Esophagus muscularis mucosa (tissue), 4 donors: ENCODE data around the gene WNT3. TPM values are rescaled to one million over a fixed set of nuclear protein-coding genes. Genes with fewer than 3 reads are reported as not detected.

Source experiments
- DNase-seq: peaks from one replicate; pipeline ENCODE4 v3.0.0-alpha.2; 2017; ENCODE audit errors: extremely low spot score
- H3K27ac ChIP-seq, 4 donors: fragments of 200-600 bp; sonication (generic); replicated peaks in 1 of 4; 1 replicate in 3 of 4; 2 replicates in 1 of 4; pipeline ENCODE4 v1.5.1; 2016 to 2019; ENCODE audit warnings: mild to moderate bottlenecking in 1 of 4
- H3K27me3 ChIP-seq, 4 donors: fragments of 200-600 bp; sonication (generic); one replicate each; pipeline versions ENCODE4 v1.5.1 to v1.6.0; 2016 to 2019
- H3K36me3 ChIP-seq, 4 donors: fragments of 200-600 bp; sonication (generic); one replicate each; pipeline ENCODE4 v1.5.1; 2016 to 2019
- H3K4me1 ChIP-seq, 4 donors: fragments of 200-600 bp; sonication (generic); one replicate each; pipeline ENCODE4 v1.5.1; 2016 to 2019
- H3K4me3 ChIP-seq, 4 donors: fragments of 200-600 bp; sonication (generic); 1 replicate in 2 of 4; 2 replicates in 2 of 4; pipeline ENCODE4 v1.5.1; 2016 to 2019; ENCODE audit warnings: mild to moderate bottlenecking in 4 of 4, moderate library complexity in 1 of 4
- H3K9me3 ChIP-seq, 4 donors: fragments of 200-600 bp; sonication (generic); 1 replicate in 3 of 4; 2 replicates in 1 of 4; pipeline ENCODE4 v1.5.1; 2016 to 2019
- CTCF ChIP-seq, 3 experiments: fragments of 200-600 bp in 2 of 3; fragments of 450-650 bp in 1 of 3; sonication (generic) in 2 of 3; IDR thresholded peaks; one replicate each; pipeline ENCODE4 v1.5.1; 2017 to 2019; ENCODE audit warnings: antibody characterized with exemption in 3 of 3, mild to moderate bottlenecking in 2 of 3, moderate library complexity in 1 of 3
- EP300 ChIP-seq: sonication (generic); formaldehyde crosslinking; IDR thresholded peaks from one replicate; pipeline ENCODE4 v1.6.1; 2017; ENCODE audit warnings: antibody characterized with exemption
- POLR2A ChIP-seq: fragments of 450-650 bp; IDR thresholded peaks from one replicate; pipeline ENCODE4 v1.6.1; 2017; ENCODE audit warnings: antibody characterized with exemption, moderate library complexity, mild to moderate bottlenecking, low read depth
- POLR2AphosphoS5 ChIP-seq, 2 donors: sonication (generic); formaldehyde crosslinking; IDR thresholded peaks; one replicate each; pipeline ENCODE4 v1.6.1; 2017; ENCODE audit warnings: antibody characterized with exemption in 2 of 2
- WGBS: methylation state at CpG from one replicate; pipeline ENCODE4 v1.1.5; 2018; 5-methylcytosine and 5-hydroxymethylcytosine counted together
- intact Hi-C: fragments of 100-400 bp; cut with DNase I; formaldehyde crosslinking; loops from one replicate; pipeline ENCODE4 v1.15.1; 2023
- total RNA-seq, 4 donors: library from RNA; depleted of rRNA; stranded (reverse); fragments of >200 nt; gene quantifications; one replicate each; pipeline versions ENCODE4 v1.1.0 to v1.2.1, GENCODE V29; 2016

WNT3 gene
- total RNA-seq, 4 donors from 2014 or later = under 0.01 to 1.3 (median 1.1) TPM

GRCh38 chr17:46839211-46839610, 20.7 kb upstream of the WNT3 start:
- H3K27me3 ChIP-seq = peaks cover 0 to 53% (median 14%) of the 10 kb centered on the region in 4 donors
- DNase-seq = no peak
- intact Hi-C loops = no loop called here
- H3K36me3 ChIP-seq = no peaks in the 10 kb centered on the region
- H3K4me1 ChIP-seq = peaks cover 0 to 8% (median 7%) of the 10 kb centered on the region in 4 donors
- H3K4me3 ChIP-seq = no peak overlapping the region
- H3K27ac ChIP-seq = no peak overlapping the region
- H3K9me3 ChIP-seq = peaks cover 0 to 11% (median 10%) of the 10 kb centered on the region in 4 donors
- 90% methylated on average over 5 of the region's 5 CpGs for WGBS
- TF ChIP-seq EP300 = no peak
- no peak for TF ChIP-seq CTCF (IDR thresholded peaks at IDR 0.05)
- no peak for TF ChIP-seq POLR2A
- no peak for TF ChIP-seq POLR2AphosphoS5 (IDR thresholded peaks at IDR 0.05)

GRCh38 chr17:46837521-46837920, 19.0 kb upstream of the WNT3 start:
- no peaks in the 10 kb centered on the region for H3K9me3 ChIP-seq
- H3K4me3 ChIP-seq = no peak overlapping the region
- 73% methylated on average over 2 of the region's 4 CpGs for WGBS
- no peak overlapping the region for H3K27ac ChIP-seq
- H3K27me3 ChIP-seq = peaks cover 0 to 39% (median 14%) of the 10 kb centered on the region in 4 donors
- H3K36me3 ChIP-seq = no peaks in the 10 kb centered on the region
- DNase-seq = no peak
- intact Hi-C loops = no loop called here
- H3K4me1 ChIP-seq = peaks cover 0 to 8% (median 7%) of the 10 kb centered on the region in 4 donors
- TF ChIP-seq CTCF (IDR thresholded peaks at IDR 0.05) (no peak), EP300 (no peak), POLR2AphosphoS5 (IDR thresholded peaks at IDR 0.05) (no peak)

- Histone ChIP-seq H3K27me3 (peaks cover 0 to 28% (median 6%) of the 10 kb centered on the region in 4 donors), H3K4me3 (no peak overlapping the region), H3K27ac (no peak overlapping the region), H3K36me3 (no peaks in the 10 kb centered on the region), H3K9me3 (no peaks in the 10 kb centered on the region), H3K4me1 (peaks cover 0 to 3% (median 2%) of the 10 kb centered on the region in 4 donors)
- WGBS = 72% methylated on average over 2 of the region's 2 CpGs
- TF ChIP-seq POLR2AphosphoS5 (IDR thresholded peaks at IDR 0.05) = no peak
- TF ChIP-seq POLR2A = no peak
- TF ChIP-seq CTCF (IDR thresholded peaks at IDR 0.05) = no peak
- TF ChIP-seq EP300 = no peak
- DNase-seq = no peak
- intact Hi-C loops = no loop called here
Observed at GRCh38 chr17:46836500-46836899, 18.0 kb upstream of the WNT3 start.

- intact Hi-C loops = no loop called here
- H3K27me3 ChIP-seq = peaks cover 0 to 17% (median 0%) of the 10 kb centered on the region in 4 donors
- no peak for DNase-seq
- WGBS = 98% methylated on average over 3 of the region's 3 CpGs
- H3K36me3 ChIP-seq = no peaks in the 10 kb centered on the region
- no peak for TF ChIP-seq POLR2A
- no peak for TF ChIP-seq EP300
- TF ChIP-seq POLR2AphosphoS5 (IDR thresholded peaks at IDR 0.05) = no peak
- no peak for TF ChIP-seq CTCF (IDR thresholded peaks at IDR 0.05)
- no peak overlapping the region for H3K4me3 ChIP-seq
- H3K4me1 ChIP-seq = no peaks in the 10 kb centered on the region
- H3K27ac ChIP-seq = no peak overlapping the region
- no peaks in the 10 kb centered on the region for H3K9me3 ChIP-seq
Observed at GRCh38 chr17:46834846-46835245, 16.4 kb upstream of the WNT3 start.

GRCh38 chr17:46833840-46834208, 15.3 kb upstream of the WNT3 start:
- H3K9me3 ChIP-seq = no peaks in the 10 kb centered on the region
- no peak for DNase-seq
- H3K36me3 ChIP-seq = no peaks in the 10 kb centered on the region
- H3K27me3 ChIP-seq = peaks cover 0 to 25% (median 0%) of the 10 kb centered on the region in 4 donors
- WGBS = 96% methylated on average over 2 of the region's 2 CpGs
- H3K27ac ChIP-seq = no peak overlapping the region
- TF ChIP-seq POLR2A (no peak), EP300 (no peak), CTCF (IDR thresholded peaks at IDR 0.05) (no peak), POLR2AphosphoS5 (IDR thresholded peaks at IDR 0.05) (no peak)
- H3K4me3 ChIP-seq = no peak overlapping the region
- H3K4me1 ChIP-seq = no peaks in the 10 kb centered on the region
- intact Hi-C loops = no loop called here
